ENCODE measurements around the gene TRPM8.
A peak's percentile ranks its signal among the peaks of the same experiment; 100 is the strongest.
"Not testable (repeated sequence)": the region's sequence is repeated elsewhere in the genome, so short reads cannot be mapped to it uniquely, and the experiment has no call there.

Gene TRPM8
- long read RNA-seq, result 0 reads

- peaks cover 5% of the 10 kb centered on the region for H3K27me3 ChIP-seq (ENCODE audit: insufficient read depth, poor library complexity, severe bottlenecking)
- TF ChIP-seq SPI1 (IDR thresholded peaks at IDR 0.05; ENCODE audit: borderline replicate concordance, low read depth), result no peak
- TF ChIP-seq REST (IDR thresholded peaks at IDR 0.05; ENCODE audit: insufficient replicate concordance, low read depth), result no peak
- no peak for TF ChIP-seq CTCF (IDR thresholded peaks at IDR 0.05; ENCODE audit: insufficient read depth, low read length)
- TF ChIP-seq POLR2AphosphoS5 (IDR thresholded peaks at IDR 0.05; ENCODE audit: low read depth), result no peak
- no peak for TF ChIP-seq GABPA (IDR thresholded peaks at IDR 0.05; ENCODE audit: low read depth)
- no peak within 1 kb of the TSS for H3K27ac ChIP-seq (replicated peaks)
- DNase-seq (ENCODE audit: low read depth in 1 of 2, low spot score in 1 of 2), result no peak
- no peak within 1 kb of the TSS for H3K4me3 ChIP-seq (replicated peaks; ENCODE audit: insufficient read depth, low read length)
Measured at GRCh38 chr2:233917116-233917515, at the start of gene TRPM8. TSS of gene TRPM8 (plus strand) at chr2:233917373. CDS start at chr2:233926538, 9,165 bp downstream.

- Histone ChIP-seq H3K27me3 (ENCODE audit: insufficient read depth, poor library complexity, severe bottlenecking) (no peaks in the 10 kb centered on the region), H3K4me3 (replicated peaks; ENCODE audit: insufficient read depth, low read length) (peak within 1 kb of the TSS; percentile 44), H3K27ac (replicated peaks) (no peak within 1 kb of the TSS)
- DNase-seq (ENCODE audit: low read depth in 1 of 2, low spot score in 1 of 2), result no peak
- TF ChIP-seq POLR2AphosphoS5 (IDR thresholded peaks at IDR 0.05; ENCODE audit: low read depth), result peak; percentile 37; the same call in 1 of the 2 replicates
- TF ChIP-seq GABPA (IDR thresholded peaks at IDR 0.05; ENCODE audit: low read depth), result no peak
Measured at GRCh38 chr2:233867993-233868532, 49.1 kb upstream of the TRPM8 start, which contains the start of gene MSL3B. TSS of gene MSL3B (minus strand) at chr2:233868386.

GRCh38 chr2:233871432-233871831 is 45.7 kb upstream of the TRPM8 start:
- H3K27ac ChIP-seq (replicated peaks), result no peak overlapping the region
- DNase-seq (ENCODE audit: low read depth in 1 of 2, low spot score in 1 of 2), result no peak
- H3K4me3 ChIP-seq (replicated peaks; ENCODE audit: insufficient read depth, low read length), result no peak overlapping the region
- no peaks in the 10 kb centered on the region for H3K27me3 ChIP-seq (ENCODE audit: insufficient read depth, poor library complexity, severe bottlenecking)
- TF ChIP-seq GABPA (IDR thresholded peaks at IDR 0.05; ENCODE audit: low read depth) (no peak), CTCF (IDR thresholded peaks at IDR 0.05; ENCODE audit: insufficient read depth, low read length) (no peak), POLR2AphosphoS5 (IDR thresholded peaks at IDR 0.05; ENCODE audit: low read depth) (no peak), SPI1 (IDR thresholded peaks at IDR 0.05; ENCODE audit: borderline replicate concordance, low read depth) (no peak)

- H3K27me3 ChIP-seq (ENCODE audit: insufficient read depth, poor library complexity, severe bottlenecking); H3K27ac ChIP-seq (replicated peaks); H3K4me3 ChIP-seq (replicated peaks; ENCODE audit: insufficient read depth, low read length): not testable (repeated sequence)
- peak in 1 of 2 experiments; percentile 20 for DNase-seq (ENCODE audit: low read depth in 1 of 2, low spot score in 1 of 2)
- peak; percentile 96 for TF ChIP-seq SPI1 (IDR thresholded peaks at IDR 0.05; ENCODE audit: borderline replicate concordance, low read depth)
Measured at GRCh38 chr2:233872125-233872524, 45.0 kb upstream of the TRPM8 start.

GRCh38 chr2:233882353-233882752 is 34.8 kb upstream of the TRPM8 start:
- no peaks in the 10 kb centered on the region for H3K27me3 ChIP-seq (ENCODE audit: insufficient read depth, poor library complexity, severe bottlenecking)
- no peak overlapping the region for H3K27ac ChIP-seq (replicated peaks)
- no peak overlapping the region for H3K4me3 ChIP-seq (replicated peaks; ENCODE audit: insufficient read depth, low read length)
- TF ChIP-seq POLR2AphosphoS5 (IDR thresholded peaks at IDR 0.05; ENCODE audit: low read depth) (no peak), SPI1 (IDR thresholded peaks at IDR 0.05; ENCODE audit: borderline replicate concordance, low read depth) (no peak), CTCF (IDR thresholded peaks at IDR 0.05; ENCODE audit: insufficient read depth, low read length) (no peak), GABPA (IDR thresholded peaks at IDR 0.05; ENCODE audit: low read depth) (no peak), REST (IDR thresholded peaks at IDR 0.05; ENCODE audit: insufficient replicate concordance, low read depth) (no peak)
- DNase-seq (ENCODE audit: low read depth in 1 of 2, low spot score in 1 of 2), result no peak

Measured in HL-60 (cell line).